ENCODE data around the gene RLBP1. TPM values are rescaled to one million over a fixed set of nuclear protein-coding genes. Genes with fewer than 3 reads are reported as not detected.
A peak's percentile ranks its signal among the peaks of the same experiment; 100 is the strongest.

Gene RLBP1
- total and polyA plus RNA-seq, 4 donors: not detected

- Histone ChIP-seq H3K9me3 (ENCODE audit: control insufficient read depth in 4 of 4, insufficient read depth in 3 of 4, low read length in 3 of 4) (no peaks in the 10 kb centered on the region), H3K27ac (ENCODE audit: low read depth in 1 of 2, low read length in 1 of 2) (no peak overlapping the region), H3K36me3 (ENCODE audit: control insufficient read depth in 4 of 4, insufficient read depth in 4 of 4, low read length in 4 of 4) (peaks cover 0 to 6% (median under 1%) of the 10 kb centered on the region in 4 donors), H3K4me3 (no peak overlapping the region), H3K9ac (ENCODE audit: insufficient read depth in 1 of 2, low read length in 2 of 2) (no peak overlapping the region), H3K27me3 (ENCODE audit: control insufficient read depth in 3 of 3, insufficient read depth in 3 of 3, low read length in 2 of 3) (no peaks in the 10 kb centered on the region), H3K4me1 (ENCODE audit: control insufficient read depth in 5 of 5, insufficient read depth in 5 of 5, low read length in 5 of 5) (peaks cover 0 to 34% (median 13%) of the 10 kb centered on the region in 5 donors)
- TF ChIP-seq CTCF (IDR thresholded peaks at IDR 0.05; ENCODE audit: control extremely low read depth, extremely low read depth): no peak
- WGBS, 2 donors: 98 to 100% methylated on average over 3 of the region's 3 CpGs
- DNase-seq (no peak), ATAC-seq (ENCODE audit: insufficient read depth, low FRiP score) (no peak)
Observed at GRCh38 chr15:89170364-89170763, 51.0 kb downstream of the RLBP1 start.

- Histone ChIP-seq H3K9ac (ENCODE audit: insufficient read depth in 1 of 2, low read length in 2 of 2) (no peak overlapping the region), H3K36me3 (ENCODE audit: control insufficient read depth in 4 of 4, insufficient read depth in 4 of 4, low read length in 4 of 4) (peaks cover 0 to 10% (median 2%) of the 10 kb centered on the region in 4 donors), H3K27ac (ENCODE audit: low read depth in 1 of 2, low read length in 1 of 2) (peak overlapping the region; percentile 66 to 79), H3K27me3 (ENCODE audit: control insufficient read depth in 3 of 3, insufficient read depth in 3 of 3, low read length in 2 of 3) (no peaks in the 10 kb centered on the region), H3K4me3 (no peak overlapping the region), H3K4me1 (ENCODE audit: control insufficient read depth in 5 of 5, insufficient read depth in 5 of 5, low read length in 5 of 5) (peaks cover 3 to 37% (median 20%) of the 10 kb centered on the region in 5 donors), H3K9me3 (ENCODE audit: control insufficient read depth in 4 of 4, insufficient read depth in 3 of 4, low read length in 3 of 4) (no peaks in the 10 kb centered on the region)
- ATAC-seq (ENCODE audit: insufficient read depth, low FRiP score) (no peak), DNase-seq (no peak)
- no peak for TF ChIP-seq CTCF (IDR thresholded peaks at IDR 0.05; ENCODE audit: control extremely low read depth, extremely low read depth)
Observed at GRCh38 chr15:89168316-89168833, 53.0 kb downstream of the RLBP1 start.

GRCh38 chr15:89167267-89168176 is 53.9 kb downstream of the RLBP1 start:
- Histone ChIP-seq H3K4me1 (ENCODE audit: control insufficient read depth in 5 of 5, insufficient read depth in 5 of 5, low read length in 5 of 5) (peaks cover 3 to 37% (median 20%) of the 10 kb centered on the region in 5 donors), H3K36me3 (ENCODE audit: control insufficient read depth in 4 of 4, insufficient read depth in 4 of 4, low read length in 4 of 4) (peaks cover 0 to 10% (median 2%) of the 10 kb centered on the region in 4 donors), H3K27ac (ENCODE audit: low read depth in 1 of 2, low read length in 1 of 2) (peak overlapping the region; percentile 67 to 79), H3K9ac (ENCODE audit: insufficient read depth in 1 of 2, low read length in 2 of 2) (no peak overlapping the region), H3K4me3 (no peak overlapping the region), H3K9me3 (ENCODE audit: control insufficient read depth in 4 of 4, insufficient read depth in 3 of 4, low read length in 3 of 4) (no peaks in the 10 kb centered on the region), H3K27me3 (ENCODE audit: control insufficient read depth in 3 of 3, insufficient read depth in 3 of 3, low read length in 2 of 3) (no peaks in the 10 kb centered on the region)
- ATAC-seq (ENCODE audit: insufficient read depth, low FRiP score) (peak; percentile 66), DNase-seq (no peak)
- TF ChIP-seq CTCF (IDR thresholded peaks at IDR 0.05; ENCODE audit: control extremely low read depth, extremely low read depth): no peak
- 23 to 38% methylated on average over 7 of the region's 7 CpGs for WGBS, 2 donors

Measured in lung (tissue), 12 donors.